ENCODE measurements around the gene GABRP. TPM values are rescaled to one million over a fixed set of nuclear protein-coding genes. Genes with fewer than 3 reads are reported as not detected.
"Not testable (repeated sequence)": the region's sequence is repeated elsewhere in the genome, so short reads cannot be mapped to it uniquely, and the experiment has no call there.

Gene GABRP
- total RNA-seq, 1 experiment from 2014 or later: not detected

DNA sequence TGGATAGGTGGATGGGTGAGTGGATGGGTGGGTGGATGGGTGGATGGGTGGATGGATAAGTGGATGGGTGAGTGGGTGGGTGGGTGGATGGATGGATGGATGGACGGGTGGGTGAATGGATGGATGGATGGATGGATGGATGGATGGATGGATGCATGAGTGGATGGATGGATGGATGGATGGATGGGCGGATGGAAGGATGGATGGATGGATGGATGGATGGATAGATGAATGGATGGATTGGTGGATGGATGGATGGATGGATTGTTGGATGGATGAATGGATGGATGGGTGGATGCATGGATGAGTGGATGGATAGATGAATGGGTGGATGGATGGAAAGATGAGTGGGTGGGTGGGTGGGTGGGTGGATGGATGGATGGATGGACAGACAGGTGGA, 29.0 kb upstream of the GABRP start:
- not testable (repeated sequence) for DNase-seq (ENCODE audit: extremely low read depth, low read depth)

DNA sequence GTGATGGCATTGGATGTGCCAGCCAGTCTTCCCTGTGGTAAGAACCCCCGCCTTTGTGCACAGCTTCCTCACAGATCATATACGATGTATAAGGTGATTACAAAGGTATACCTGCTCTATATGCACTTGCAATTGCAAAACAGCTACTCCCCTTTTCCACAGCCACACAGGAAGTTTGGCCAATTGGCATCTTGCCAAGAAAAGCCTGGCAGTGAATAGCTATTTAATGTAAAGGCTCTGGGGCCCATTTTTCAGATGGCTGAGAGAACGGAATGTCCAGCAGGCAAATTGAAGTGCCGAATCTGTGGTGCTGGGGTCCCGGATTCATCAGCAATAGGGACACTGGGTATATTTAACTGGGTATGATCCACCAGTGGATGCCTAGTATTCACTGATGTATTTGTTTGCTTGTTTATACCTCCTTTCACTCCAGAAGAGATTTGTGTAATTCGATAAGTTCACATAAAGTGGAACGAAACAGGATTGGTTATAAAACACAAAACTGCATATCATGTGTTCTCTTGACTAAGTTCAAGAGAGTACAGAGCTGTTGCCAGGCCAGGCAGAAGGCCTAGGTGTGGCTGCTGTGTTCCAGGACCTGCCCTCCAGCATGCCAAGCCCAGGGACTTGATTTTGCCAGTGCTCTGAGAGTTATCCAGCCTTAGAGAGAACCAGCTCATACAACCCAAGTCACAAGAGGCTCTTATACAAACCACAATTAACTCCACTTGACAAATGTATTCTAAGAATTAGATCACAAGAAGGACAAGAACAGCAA, 27.7 kb upstream of the GABRP start:
- DNase-seq (ENCODE audit: extremely low read depth, low read depth): no peak

DNA sequence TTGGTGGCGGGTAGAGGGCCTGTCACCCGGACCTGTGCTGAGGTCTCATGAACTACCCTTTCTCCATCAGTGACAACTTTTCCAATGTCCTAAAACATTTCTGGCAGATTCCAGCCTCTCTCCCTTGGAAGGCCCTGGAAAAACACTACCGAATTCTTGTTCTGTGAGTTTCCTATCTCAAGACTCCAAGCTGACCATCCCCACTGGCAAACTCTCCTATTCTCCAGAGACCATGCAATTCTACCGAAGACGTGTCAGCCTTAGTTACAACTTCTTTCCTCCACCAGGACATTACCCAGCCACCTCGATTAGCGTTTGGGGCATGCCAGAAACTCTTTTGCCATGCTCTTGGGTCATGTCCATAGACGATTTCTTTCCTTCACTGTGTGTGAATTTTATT, 26.8 kb upstream of the GABRP start:
- DNase-seq (ENCODE audit: extremely low read depth, low read depth): no peak

DNA sequence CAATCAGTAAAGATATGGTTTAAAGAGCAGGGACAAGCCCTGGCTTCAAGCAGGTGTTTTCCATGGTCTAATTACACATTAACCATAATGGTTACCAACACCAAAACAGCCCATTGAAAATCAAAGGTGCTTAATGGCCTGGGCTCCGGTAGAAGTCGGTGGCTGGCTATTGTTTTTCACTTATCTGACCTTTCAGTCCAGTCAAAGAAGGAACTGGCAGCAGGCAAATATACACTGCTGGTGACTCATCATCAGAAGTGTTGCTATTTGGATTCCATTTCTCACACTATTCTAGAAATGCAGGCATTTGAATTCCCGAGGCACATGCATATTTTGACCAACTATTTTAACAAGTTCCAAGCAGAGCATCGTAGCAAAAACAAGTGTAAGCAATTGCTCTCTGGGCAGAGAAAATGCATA, 26.3 kb upstream of the GABRP start:
- DNase-seq (ENCODE audit: extremely low read depth, low read depth): no peak

DNA sequence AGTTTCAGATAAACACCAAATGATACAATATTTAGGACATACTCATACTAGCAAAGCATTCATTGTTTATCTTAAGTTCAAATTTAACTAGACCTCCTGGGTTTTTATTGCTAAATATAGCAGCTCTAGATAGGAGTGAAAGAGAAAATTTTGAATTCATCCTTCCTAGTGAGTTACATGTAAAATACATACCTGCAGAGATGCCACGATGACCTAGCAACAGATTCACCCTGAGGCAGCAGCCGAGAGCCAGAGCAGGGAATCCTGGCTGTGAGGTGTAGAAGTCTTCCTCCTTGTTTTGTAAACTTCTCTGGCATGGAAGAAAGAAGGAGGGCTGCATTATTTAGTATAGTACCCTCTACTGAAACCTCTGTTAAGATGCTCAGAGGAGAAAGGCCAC, 25.9 kb upstream of the GABRP start:
- no peak for DNase-seq (ENCODE audit: extremely low read depth, low read depth)

DNA sequence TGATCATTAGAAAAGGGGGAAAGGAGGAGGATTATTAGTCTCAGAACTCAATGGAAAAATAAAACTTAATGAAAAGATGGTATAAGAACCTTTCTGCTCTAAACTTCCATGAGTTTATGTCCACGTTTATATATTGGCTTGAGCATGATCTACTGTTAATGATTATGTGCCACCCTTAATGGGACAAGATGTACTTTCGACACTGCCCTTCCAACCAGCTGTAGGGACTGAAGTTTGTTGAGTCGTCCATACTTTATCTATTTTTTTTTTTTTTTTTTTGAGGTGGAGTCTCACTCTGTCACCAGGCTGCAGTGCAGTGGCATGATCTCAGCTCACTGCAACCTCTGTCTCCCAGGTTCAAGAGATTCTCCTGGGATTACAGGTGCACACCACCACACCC, 25.0 kb upstream of the GABRP start:
- DNase-seq (ENCODE audit: extremely low read depth, low read depth): no peak

DNA sequence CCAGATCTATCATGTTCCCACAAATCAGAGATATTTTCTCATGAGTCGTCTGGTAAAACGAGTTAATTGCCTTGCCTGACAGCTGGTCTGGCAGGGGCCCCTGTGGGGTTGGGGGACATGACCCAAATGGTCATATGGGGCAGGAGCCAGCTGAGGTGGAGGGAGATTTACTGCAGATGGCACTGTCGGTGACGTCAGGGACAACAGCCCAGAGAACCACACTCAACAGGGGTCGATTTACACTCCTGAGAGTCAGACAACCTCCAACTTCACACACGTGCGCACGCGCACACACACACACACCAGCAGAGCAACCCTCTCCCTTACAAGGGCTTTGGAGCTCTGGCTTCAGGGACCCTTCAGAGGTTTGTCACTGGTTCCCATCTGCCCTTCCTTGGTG, 23.4 kb upstream of the GABRP start:
- no peak for DNase-seq (ENCODE audit: extremely low read depth, low read depth)

DNA sequence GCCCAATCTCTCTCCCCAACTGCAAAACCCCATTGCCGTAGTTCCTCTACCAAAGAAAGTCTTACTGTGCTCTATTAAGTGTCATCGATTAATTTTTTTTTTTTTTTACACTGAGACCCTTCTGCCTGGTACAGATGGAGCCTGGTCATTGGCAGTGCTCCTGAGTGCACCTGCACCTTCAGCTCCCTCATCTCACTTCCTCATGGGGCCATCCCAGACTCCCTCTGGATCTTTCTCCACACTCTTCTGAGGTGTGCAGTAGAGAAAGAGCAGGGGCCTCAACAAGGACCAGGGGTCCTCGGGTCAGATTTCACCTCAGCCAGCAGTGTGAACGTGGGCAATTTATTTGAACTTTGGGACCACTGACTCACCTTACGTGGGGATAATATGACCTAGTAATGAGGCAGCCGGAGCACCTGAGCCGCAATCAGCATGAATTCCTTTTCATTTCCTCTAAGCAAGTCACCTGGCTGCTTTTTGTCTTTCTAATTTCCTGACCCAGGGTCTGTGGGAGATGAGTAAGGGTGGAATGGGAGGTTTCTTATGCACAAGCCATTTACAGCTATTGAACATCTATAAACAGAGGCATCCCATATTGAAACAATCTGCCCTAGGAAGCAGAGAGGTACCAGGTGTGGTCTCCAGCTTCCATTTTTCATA, 22.3 kb upstream of the GABRP start:
- DNase-seq (ENCODE audit: extremely low read depth, low read depth): no peak

DNA sequence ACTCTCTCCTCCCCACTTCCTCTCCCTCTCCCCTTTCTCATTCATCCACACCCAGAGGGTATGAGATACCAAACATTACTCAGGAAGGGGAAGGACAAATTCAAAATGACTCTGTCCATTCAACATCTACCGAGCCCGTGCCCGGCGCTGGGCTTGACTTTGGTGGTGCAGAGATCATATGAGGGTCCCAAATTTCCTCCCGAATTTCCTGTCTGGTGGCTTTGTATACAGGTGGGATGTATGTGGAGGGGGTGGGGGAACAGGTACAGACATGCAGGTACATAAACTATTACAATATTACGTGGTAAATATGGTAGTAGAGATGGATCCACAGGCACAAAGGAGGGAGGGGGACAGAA, 21.8 kb upstream of the GABRP start:
- DNase-seq (ENCODE audit: extremely low read depth, low read depth): no peak

DNA sequence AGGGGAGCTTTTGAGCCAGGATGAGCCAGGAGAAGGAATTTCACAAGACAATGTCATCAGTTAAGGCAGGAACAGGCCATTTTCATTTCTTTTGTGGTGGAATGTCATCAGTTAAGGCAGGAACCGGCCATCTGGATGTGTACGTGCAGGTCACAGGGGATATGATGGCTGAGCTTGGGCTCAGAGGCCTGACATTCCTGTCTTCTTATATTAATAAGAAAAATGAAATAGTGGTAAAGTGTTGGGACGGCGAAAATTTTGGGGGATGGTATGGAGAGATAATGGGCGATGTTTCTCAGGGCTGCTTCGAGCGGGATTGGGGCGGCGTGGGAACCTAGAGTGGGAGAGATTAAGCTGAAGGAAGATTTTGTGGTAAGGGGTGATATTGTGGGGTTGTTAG, 21.2 kb upstream of the GABRP start:
- DNase-seq (ENCODE audit: extremely low read depth, low read depth): not testable (repeated sequence)

DNA sequence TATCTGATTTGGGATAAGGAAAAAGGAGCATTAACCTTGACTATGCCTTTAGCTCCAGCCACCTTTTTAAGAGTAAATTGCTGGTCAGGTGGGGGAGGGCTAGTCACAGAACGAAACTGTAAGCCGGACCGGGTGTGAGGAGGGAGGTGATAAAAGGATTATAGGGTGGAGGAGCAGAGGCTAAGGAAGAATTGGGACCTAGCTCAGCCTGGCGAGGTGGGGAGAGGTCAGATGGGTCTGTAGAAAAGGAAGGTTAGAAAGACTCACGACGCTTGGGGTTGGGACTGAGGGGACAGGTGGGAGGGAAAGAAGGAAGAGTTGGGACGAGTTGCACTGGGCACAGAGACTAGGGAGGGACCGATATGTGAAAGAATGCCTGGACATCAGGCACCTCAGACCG, 17.7 kb upstream of the GABRP start:
- not testable (repeated sequence) for DNase-seq (ENCODE audit: extremely low read depth, low read depth)

DNA sequence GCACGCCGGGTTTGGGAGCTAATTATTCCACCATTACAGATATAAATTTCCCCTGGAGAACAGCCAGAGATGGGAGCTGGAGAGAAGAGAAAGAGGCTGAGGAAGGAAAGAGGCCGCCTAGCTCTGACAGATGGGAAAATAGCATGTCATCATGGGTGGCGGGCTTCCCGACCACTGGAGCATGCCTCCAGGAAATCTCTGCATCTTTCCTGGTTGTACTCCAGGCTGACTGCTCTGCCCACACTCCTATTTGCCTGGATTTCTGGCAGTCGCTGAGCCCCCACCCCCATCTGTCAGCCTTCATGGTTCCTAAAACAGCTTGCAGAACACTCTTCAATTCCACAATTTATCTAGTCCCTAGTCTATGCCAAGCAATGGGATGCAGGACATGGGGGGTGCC, 14.3 kb upstream of the GABRP start:
- DNase-seq (ENCODE audit: extremely low read depth, low read depth): no peak

DNA sequence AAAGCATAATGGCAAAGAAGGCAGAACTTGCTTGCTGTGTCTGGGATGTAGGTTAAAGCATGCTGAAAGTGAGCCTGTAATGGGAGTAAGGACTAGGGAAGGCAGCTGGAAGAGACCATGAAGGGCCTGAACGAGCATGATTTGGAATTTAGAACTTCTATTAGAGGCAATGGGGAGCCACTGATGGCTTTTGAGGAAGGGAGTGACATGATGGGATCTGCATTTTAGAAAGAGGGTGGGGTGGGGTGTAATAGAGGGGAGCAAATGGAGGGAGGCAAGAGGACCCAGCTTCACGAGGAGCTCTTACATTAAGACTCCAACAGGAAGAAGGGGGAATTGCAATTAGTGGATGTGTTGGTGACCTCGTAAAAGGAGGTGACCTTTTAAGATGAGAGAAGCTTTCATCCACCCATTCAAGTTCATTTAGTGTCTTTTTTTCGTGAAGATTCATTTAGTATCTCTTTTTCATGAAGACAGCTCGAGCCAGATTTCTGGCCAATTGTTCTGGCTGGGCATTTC, 13.6 kb upstream of the GABRP start:
- no peak for DNase-seq (ENCODE audit: extremely low read depth, low read depth)

DNA sequence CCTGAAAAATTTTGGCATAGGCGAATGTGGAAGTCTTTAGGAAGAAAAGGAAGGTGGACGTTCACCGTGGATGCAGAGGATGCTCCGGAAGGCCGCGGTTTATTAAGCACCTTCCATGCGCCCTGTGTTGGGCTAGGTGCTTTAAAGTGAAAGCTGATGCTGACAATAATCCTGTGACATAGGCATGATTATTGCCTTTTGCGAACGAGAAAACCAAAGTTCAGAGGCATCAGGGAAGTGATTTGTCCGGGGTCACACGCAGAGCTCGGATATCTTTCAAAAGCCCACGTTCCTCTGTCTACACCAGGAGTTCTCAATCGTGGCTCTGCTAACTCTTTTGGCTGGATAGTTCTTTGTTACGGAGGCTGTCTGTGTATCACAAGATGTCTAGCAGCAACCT, 12.0 kb upstream of the GABRP start:
- DNase-seq (ENCODE audit: extremely low read depth, low read depth): no peak

DNA sequence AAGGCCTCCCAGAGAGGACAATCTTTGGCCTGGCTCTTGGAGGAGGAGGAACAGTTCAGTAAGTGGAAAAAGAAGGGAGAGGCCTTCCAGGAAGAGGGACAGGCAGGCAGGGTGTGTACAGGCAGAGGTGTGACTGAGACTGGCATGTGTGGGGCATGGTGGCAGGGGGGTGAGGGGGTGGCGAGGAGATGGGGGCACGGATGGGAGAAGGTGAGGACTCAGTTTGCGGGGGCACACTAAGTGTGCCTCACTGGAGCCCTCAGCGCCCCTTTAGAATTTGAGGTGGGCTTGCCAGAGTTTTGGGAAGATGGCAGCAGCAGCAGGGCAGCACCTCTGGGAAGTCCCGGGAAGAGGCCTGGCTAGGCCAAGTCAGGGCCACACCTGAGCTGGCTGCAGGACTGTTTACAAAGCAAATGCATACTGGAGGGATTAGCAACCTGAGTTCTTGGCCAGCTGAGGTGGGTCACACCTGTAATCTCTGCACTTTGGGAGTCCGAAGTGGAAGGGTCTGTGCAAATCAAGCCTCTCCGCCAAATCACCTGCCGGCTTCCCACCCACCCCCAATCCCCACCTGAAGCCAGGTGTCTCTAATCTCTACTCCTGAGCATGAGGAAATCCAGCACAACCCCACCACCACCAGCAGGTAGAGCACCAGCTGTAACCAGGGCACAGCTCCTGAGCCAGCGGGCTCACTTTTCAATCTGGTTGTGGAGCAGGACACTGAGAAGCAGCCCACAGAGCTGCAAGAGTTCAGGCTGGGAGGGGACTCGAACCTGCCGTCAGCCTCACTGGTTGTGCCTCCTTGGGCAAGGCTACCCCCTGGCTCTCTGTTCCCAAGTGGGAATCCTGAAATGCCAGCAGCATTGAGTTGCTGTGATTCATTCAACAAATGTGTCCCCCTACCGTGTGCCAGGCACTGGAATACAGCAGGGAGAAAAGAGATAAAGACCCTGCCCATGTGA, 10.2 kb upstream of the GABRP start:
- DNase-seq (ENCODE audit: extremely low read depth, low read depth): no peak

DNA sequence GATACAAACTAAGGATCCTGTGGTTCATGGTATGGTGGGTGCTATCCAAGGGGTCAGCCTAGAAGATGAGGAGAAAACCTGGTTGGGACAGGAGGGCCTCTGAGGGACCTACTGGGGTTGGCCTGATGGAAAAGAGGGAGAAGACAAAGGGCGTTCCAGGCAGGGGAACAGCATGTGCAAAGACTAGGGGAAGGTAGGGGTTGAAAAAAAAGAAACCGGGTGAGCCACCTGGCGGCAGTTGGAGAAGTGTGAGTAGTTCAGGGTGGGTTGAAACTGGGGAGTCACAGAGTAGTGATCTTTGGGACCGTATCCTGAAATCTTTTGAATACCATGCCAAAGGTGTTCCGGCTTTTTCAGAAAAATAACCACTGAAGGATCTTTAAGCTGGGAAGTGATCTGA, 8.7 kb upstream of the GABRP start:
- DNase-seq (ENCODE audit: extremely low read depth, low read depth): no peak

DNA sequence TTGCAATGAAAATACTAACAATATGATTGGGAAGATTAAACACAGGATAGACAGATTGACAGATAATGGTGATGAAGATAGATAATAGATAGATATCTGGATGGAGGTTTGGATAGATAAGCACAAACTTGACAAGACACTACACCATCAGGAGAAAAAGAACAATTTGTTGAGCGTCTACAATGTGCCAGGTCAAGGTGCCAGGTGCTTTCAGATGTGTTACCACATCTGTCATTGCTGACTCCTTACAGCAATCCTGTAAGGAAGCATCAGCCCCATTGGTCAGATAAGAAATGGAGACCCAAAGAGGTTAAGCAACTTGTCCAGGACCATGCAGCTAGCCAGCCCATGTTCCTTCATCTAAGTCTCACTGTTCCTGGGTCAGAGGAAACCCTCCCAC, 1.6 kb upstream of the GABRP start:
- DNase-seq (ENCODE audit: extremely low read depth, low read depth): no peak

DNA sequence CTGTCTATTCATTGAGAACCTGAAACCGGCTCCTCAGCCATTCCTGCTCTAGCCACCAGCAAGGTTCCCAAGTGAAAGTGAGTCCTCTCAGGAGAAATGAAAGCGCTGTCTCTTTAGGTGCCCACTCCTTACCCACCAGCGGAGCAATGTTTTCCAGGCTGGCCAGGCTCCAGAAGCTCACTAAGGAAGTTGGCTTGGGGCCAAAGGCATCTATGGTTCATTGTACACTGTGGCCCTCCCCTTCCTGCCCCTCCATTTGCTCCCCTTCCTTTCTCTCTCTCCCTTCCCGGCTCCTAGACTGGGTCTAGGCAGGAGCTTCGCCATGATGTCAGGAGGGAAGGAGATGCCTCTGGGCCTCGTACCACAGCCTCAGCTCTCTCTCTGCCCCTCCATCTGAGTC, 1.1 kb upstream of the GABRP start:
- DNase-seq (ENCODE audit: extremely low read depth, low read depth): no peak

DNA sequence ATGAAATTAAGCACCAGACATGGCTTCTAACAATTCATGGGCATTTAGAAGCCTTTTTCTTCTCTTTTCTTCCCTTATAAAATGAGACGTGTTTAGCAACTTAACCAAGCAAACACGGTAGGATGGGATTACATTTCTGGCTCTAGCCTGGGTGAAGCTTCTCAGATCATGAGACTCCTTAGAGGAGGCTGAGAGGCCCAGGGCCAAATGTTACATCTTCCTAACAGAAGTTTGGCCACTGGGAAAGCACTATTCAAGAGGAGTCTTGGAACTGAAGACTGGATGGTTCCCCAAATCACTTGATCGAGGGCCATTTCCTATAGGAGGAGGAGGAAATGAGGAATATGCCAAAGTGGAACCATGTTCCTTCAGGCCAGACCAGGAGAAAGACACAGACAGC, 1.9 kb downstream of the GABRP start:
- no peak for DNase-seq (ENCODE audit: extremely low read depth, low read depth)

DNA sequence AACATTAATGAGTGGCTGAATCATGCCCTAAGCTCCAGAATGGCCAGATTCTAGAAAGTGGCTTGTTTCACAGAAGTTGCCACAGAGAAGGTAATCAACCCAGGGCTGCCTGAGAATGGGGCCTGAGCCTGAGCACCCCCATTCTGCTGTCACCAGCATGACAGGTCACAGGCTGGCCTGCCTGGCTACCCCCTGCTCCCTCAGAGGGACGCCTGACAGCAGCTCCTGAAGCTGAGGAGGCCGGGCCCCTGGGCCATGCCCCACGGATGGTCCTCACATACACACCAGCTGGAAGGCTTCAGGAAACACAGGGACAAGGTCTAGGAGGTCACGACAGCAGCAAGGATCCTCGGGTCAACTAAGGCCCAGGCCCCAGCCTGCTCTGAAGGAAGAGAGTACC, 3.7 kb downstream of the GABRP start:
- DNase-seq (ENCODE audit: extremely low read depth, low read depth): no peak

DNA sequence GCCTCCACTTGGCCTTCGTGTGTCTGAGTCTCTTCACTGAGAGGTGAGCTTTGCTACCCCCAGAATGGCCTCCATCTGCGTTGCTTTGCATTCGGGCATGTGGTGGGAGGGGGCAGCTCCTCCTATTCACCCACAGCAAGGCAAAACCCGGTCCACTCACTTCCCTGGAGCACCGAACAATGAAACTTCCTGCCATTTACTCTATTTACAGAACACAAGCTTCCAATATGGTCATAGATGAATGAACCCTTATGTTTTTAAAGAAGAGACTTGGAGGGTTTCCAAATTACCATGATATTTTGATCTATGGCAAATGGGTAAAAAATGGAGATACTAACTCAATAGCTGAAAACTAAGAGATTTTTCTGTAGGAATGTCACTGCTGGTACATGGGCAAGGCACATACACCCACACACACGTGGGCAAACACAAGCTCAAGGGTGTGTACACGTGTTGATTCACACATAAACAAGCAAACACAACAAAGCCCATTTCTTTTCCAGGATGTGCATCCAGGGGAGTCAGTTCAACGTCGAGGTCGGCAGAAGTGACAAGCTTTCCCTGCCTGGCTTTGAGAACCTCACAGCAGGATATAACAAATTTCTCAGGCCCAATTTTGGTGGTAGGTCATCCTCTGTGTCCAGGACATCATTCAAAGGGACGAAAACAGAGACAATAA, 5.2 kb downstream of the GABRP start:
- DNase-seq (ENCODE audit: extremely low read depth, low read depth): no peak

Data from NCI-H460 (cell line).